K562 (cell line): ENCODE results near the gene ITGB5. TPM values are rescaled to one million over a fixed set of nuclear protein-coding genes. Genes with fewer than 3 reads are reported as not detected.

Experiments
- ARID1B ChIP-seq: fragments of 450-650 bp; IDR thresholded peaks from 2 replicates; pipeline ENCODE4 v1.6.1; 2016; ENCODE audit warnings: antibody characterized with exemption, mild to moderate bottlenecking, inconsistent platforms
- E4F1 ChIP-seq: fragments of 250-450 bp; sonication (Bioruptor Pico); IDR thresholded peaks from 2 replicates; pipeline ENCODE4 v1.5.0; 2021; ENCODE audit warnings: mild to moderate bottlenecking, borderline replicate concordance
- ETV5 ChIP-seq: sonication (generic); formaldehyde crosslinking; IDR thresholded peaks from 2 replicates; pipeline ENCODE4 v1.4.0; 2020; ENCODE audit warnings: low read depth, mild to moderate bottlenecking, missing genetic modification reagents
- FOXO4 ChIP-seq: fragments of 450-650 bp; formaldehyde crosslinking; IDR thresholded peaks from 2 replicates; pipeline ENCODE4 v1.4.0; 2020; ENCODE audit warnings: mild to moderate bottlenecking, moderate library complexity
- FOXP4 ChIP-seq: sonication (generic); formaldehyde crosslinking; IDR thresholded peaks from 2 replicates; pipeline ENCODE4 v1.8.0; 2022; ENCODE audit warnings: mild to moderate bottlenecking, missing genetic modification reagents, borderline replicate concordance
- HIVEP1 ChIP-seq: fragments of 250-450 bp; sonication (Bioruptor Pico); IDR thresholded peaks from 2 replicates; pipeline ENCODE4 v1.4.0; 2020; ENCODE audit warnings: mild to moderate bottlenecking
- RBM17 ChIP-seq: fragments of 200-400 bp; formaldehyde crosslinking; IDR thresholded peaks from 2 replicates; pipeline ENCODE4 v1.6.1; 2017; ENCODE audit warnings: low read depth, mild to moderate bottlenecking, low read length, borderline replicate concordance
- SIN3B ChIP-seq: fragments of 450-650 bp; IDR thresholded peaks from 2 replicates; pipeline ENCODE4 v1.6.1; 2017; ENCODE audit warnings: low read depth, mild to moderate bottlenecking, moderate library complexity
- TBL1XR1 ChIP-seq, 2 experiments: IDR thresholded peaks; 2 replicates each; pipeline ENCODE4 v1.6.1; 2012; ENCODE audit warnings: improper control_type of control experiment in 2 of 2, low read length in 2 of 2, mild to moderate bottlenecking in 1 of 2
- VEZF1 ChIP-seq: fragments of 200-800 bp; sonication (Bioruptor generic); IDR thresholded peaks from 2 replicates; pipeline ENCODE4 v1.6.1; 2017; ENCODE audit warnings: missing genetic modification characterization, missing compliant biosample characterization
- XRCC4 ChIP-seq: IDR thresholded peaks from one replicate; pipeline ENCODE4 v1.6.1; 2011; ENCODE audit not compliant: insufficient read depth, insufficient read length; ENCODE audit errors: extremely low read depth
- ZKSCAN8 ChIP-seq: fragments of 200-800 bp; sonication (Bioruptor generic); IDR thresholded peaks from 2 replicates; pipeline ENCODE4 v1.6.1; 2016; ENCODE audit warnings: missing genetic modification characterization, missing compliant biosample characterization
- ZNF354B ChIP-seq: fragments of 250-450 bp; sonication (Bioruptor Pico); IDR thresholded peaks from 2 replicates; pipeline ENCODE4 v1.4.0; 2020
- ZNF584 ChIP-seq: fragments of 200-800 bp; sonication (Bioruptor generic); IDR thresholded peaks from 2 replicates; pipeline ENCODE4 v1.6.1; 2016; ENCODE audit warnings: low read depth, mild to moderate bottlenecking, missing genetic modification characterization, missing compliant biosample characterization
- ZNF639 ChIP-seq, 2 experiments: fragments of 200-800 bp in 1 of 2; sonication (Bioruptor generic) in 1 of 2; sonication (generic) in 1 of 2; formaldehyde crosslinking in 1 of 2; IDR thresholded peaks in 1 of 2; conservative IDR thresholded peaks in 1 of 2; 2 replicates each; pipeline versions ENCODE4 v1.5.0 to v1.6.1; 2016 to 2020; ENCODE audit warnings: missing compliant biosample characterization in 1 of 2, missing genetic modification characterization in 1 of 2, missing genetic modification reagents in 1 of 2
- polyA plus RNA-seq, 8 experiments: library from polyadenylated mRNA; depleted of rRNA in 4 of 8; stranded (reverse) in 5 of 8; unstranded in 3 of 8; fragments of >200 nt; fragmentation: Nextera tagmentation in 2 of 8; fragmentation: Illumina TruSeq in 1 of 8; extraction: Ambion mirVana in 2 of 8; extraction: Trizol in 1 of 8; gene quantifications; 2 replicates each; pipeline versions ENCODE4 v1.2.1 to v1.2.3, GENCODE V29; 2011 to 2014; ENCODE audit warnings: inconsistent platforms in 1 of 8, missing spikeins in 1 of 8
- total RNA-seq, 7 experiments: library from RNA; depleted of rRNA in 6 of 7; stranded (reverse); fragments of >200 nt in 6 of 7; fragmentation: Illumina TruSeq in 2 of 7; extraction: Trizol in 2 of 7; gene quantifications; 2 replicates each; pipeline versions ENCODE4 v1.2.1 to v1.2.3, GENCODE V29; 2011 to 2021; ENCODE audit warnings: low replicate concordance in 1 of 7

ITGB5 gene
- total and polyA plus RNA-seq, 9 of the 15 experiments (the other 6 are each of a cell fraction or from before 2014, with no cell fraction given) = 1.7 to 46.8 (median 9.9) TPM

GRCh38 chr3:124812291-124813265, 74.6 kb downstream of the ITGB5 start (continued):
- no peak for TF ChIP-seq ZKSCAN8 (CRISPR knock-in tag)
- peak; percentile 79 for TF ChIP-seq ARID1B
- TF ChIP-seq ZNF584 = no peak
- no peak for TF ChIP-seq FOXP4 (CRISPR knock-in tag)
- no peak for TF ChIP-seq ZNF639 (CRISPR knock-in tag; conservative IDR thresholded peaks at IDR 0.05 in 1 of 2, IDR thresholded peaks at IDR 0.05 in 1 of 2)
- no peak; a peak in 1 of 4 replicates for TF ChIP-seq TBL1XR1 (IDR thresholded peaks at IDR 0.05; ENCODE audit: low read length in 2 of 2)
- TF ChIP-seq HIVEP1 = no peak
- no peak for TF ChIP-seq E4F1 (CRISPR knock-in tag)
- TF ChIP-seq RBM17 = no peak
- TF ChIP-seq XRCC4 = no peak
- TF ChIP-seq ETV5 (CRISPR knock-in tag) = peak; percentile 47; the same call in 1 of the 2 replicates
- no peak for TF ChIP-seq VEZF1 (CRISPR knock-in tag)
- TF ChIP-seq ZNF354B (CRISPR knock-in tag) = no peak
- no peak for TF ChIP-seq SIN3B
- no peak for TF ChIP-seq FOXO4 (CRISPR knock-in tag)
